Transverse colon (tissue), 4 donors: ENCODE data around the gene GATC. TPM values are rescaled to one million over a fixed set of nuclear protein-coding genes. Genes with fewer than 3 reads are reported as not detected.
A peak's percentile ranks its signal among the peaks of the same experiment; 100 is the strongest.
"Not testable (repeated sequence)": the region's sequence is repeated elsewhere in the genome, so short reads cannot be mapped to it uniquely, and the experiment has no call there.

Source experiments
- DNase-seq: peaks from one replicate; pipeline ENCODE4 v3.0.0-alpha.2; 2019
- H3K27ac ChIP-seq, 4 donors: fragments of 200-600 bp; sonication (generic); 2 replicates each; pipeline ENCODE4 v1.5.1; 2016 to 2018; ENCODE audit warnings: inconsistent platforms in 4 of 4
- H3K27me3 ChIP-seq: fragments of 200-600 bp; sonication (generic); 2 replicates; pipeline ENCODE4 v1.5.1; 2017; ENCODE audit warnings: inconsistent platforms
- H3K36me3 ChIP-seq, 4 donors: fragments of 200-600 bp; sonication (generic); 2 replicates each; pipeline ENCODE4 v1.5.1; 2017 to 2019; ENCODE audit warnings: inconsistent platforms in 4 of 4
- H3K4me1 ChIP-seq, 4 donors: fragments of 200-600 bp; sonication (generic); 2 replicates each; pipeline ENCODE4 v1.5.1; 2017 to 2020; ENCODE audit warnings: inconsistent platforms in 4 of 4
- H3K4me3 ChIP-seq, 4 donors: fragments of 200-600 bp; sonication (generic); 1 replicate in 1 of 4; 2 replicates in 3 of 4; pipeline versions ENCODE4 v1.5.1 to v1.6.1; 2017 to 2019; ENCODE audit warnings: inconsistent platforms in 4 of 4
- H3K9me3 ChIP-seq, 2 donors: fragments of 200-600 bp; sonication (generic); 2 replicates each; pipeline ENCODE4 v1.5.1; 2017 to 2019; ENCODE audit warnings: inconsistent platforms in 2 of 2
- EP300 ChIP-seq: sonication (generic); formaldehyde crosslinking; IDR thresholded peaks from one replicate; pipeline ENCODE4 v1.6.1; 2017; ENCODE audit warnings: antibody characterized with exemption, low read depth
- POLR2A ChIP-seq: fragments of 450-650 bp; IDR thresholded peaks from one replicate; pipeline ENCODE4 v1.6.1; 2016; ENCODE audit warnings: antibody characterized with exemption, mild to moderate bottlenecking, moderate library complexity
- POLR2AphosphoS5 ChIP-seq, 3 donors: sonication (generic); formaldehyde crosslinking; IDR thresholded peaks; one replicate each; pipeline ENCODE4 v1.6.1; 2016; ENCODE audit warnings: antibody characterized with exemption in 3 of 3
- WGBS, 2 donors: methylation state at CpG; one replicate each; pipeline ENCODE4 v1.1.5; 2018; ENCODE audit warnings: low coverage in 1 of 2; 5-methylcytosine and 5-hydroxymethylcytosine counted together
- in situ Hi-C, 4 donors: fragments of 200-750 bp; cut with MboI; loops; one replicate each; pipeline versions ENCODE4 v1.15.0 to v1.15.1; 2017; ENCODE audit warnings: low sequenced_read_pairs in 3 of 4, low pct_ligation_motif_present in 1 of 4, low pct_unique_long_range_greater_than_20kb in 1 of 4
- intact Hi-C: fragments of 100-400 bp; cut with DNase I; formaldehyde crosslinking; loops from one replicate; pipeline ENCODE4 v1.15.1; 2023; ENCODE audit warnings: low total_unique reads
- total RNA-seq, 4 donors: library from RNA; depleted of rRNA; stranded (reverse); fragments of >200 nt; gene quantifications; one replicate each; pipeline ENCODE4 v1.1.0, GENCODE V29; 2016
- TF ChIP-seq, protein P1 (sequence below), 5 experiments: fragments of 200-600 bp in 3 of 5; fragments of 450-650 bp in 2 of 5; sonication (generic) in 3 of 5; IDR thresholded peaks; 1 replicate in 2 of 5; 2 replicates in 3 of 5; pipeline ENCODE4 v1.5.1; 2016 to 2017; ENCODE audit warnings: antibody characterized with exemption in 5 of 5, inconsistent platforms in 3 of 5, mild to moderate bottlenecking in 2 of 5, moderate library complexity in 1 of 5

The GATC gene
- total RNA-seq, 4 donors from 2014 or later = 15.5 to 21.6 (median 19.2) TPM

- no peaks in the 10 kb centered on the region for H3K27me3 ChIP-seq
- no peak overlapping the region for H3K27ac ChIP-seq
- H3K9me3 ChIP-seq = no peaks in the 10 kb centered on the region
- WGBS, 2 donors = 99 to 100% methylated on average over 2 to 4 of the region's 4 CpGs
- TF ChIP-seq EP300 = no peak
- TF ChIP-seq POLR2AphosphoS5 (IDR thresholded peaks at IDR 0.05) = no peak
- TF ChIP-seq, protein P1, sequence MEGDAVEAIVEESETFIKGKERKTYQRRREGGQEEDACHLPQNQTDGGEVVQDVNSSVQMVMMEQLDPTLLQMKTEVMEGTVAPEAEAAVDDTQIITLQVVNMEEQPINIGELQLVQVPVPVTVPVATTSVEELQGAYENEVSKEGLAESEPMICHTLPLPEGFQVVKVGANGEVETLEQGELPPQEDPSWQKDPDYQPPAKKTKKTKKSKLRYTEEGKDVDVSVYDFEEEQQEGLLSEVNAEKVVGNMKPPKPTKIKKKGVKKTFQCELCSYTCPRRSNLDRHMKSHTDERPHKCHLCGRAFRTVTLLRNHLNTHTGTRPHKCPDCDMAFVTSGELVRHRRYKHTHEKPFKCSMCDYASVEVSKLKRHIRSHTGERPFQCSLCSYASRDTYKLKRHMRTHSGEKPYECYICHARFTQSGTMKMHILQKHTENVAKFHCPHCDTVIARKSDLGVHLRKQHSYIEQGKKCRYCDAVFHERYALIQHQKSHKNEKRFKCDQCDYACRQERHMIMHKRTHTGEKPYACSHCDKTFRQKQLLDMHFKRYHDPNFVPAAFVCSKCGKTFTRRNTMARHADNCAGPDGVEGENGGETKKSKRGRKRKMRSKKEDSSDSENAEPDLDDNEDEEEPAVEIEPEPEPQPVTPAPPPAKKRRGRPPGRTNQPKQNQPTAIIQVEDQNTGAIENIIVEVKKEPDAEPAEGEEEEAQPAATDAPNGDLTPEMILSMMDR (IDR thresholded peaks at IDR 0.05) = no peak
- no peak for TF ChIP-seq POLR2A
- intact Hi-C loops = no loop called here
- H3K36me3 ChIP-seq = peaks cover 0 to 19% (median 0%) of the 10 kb centered on the region in 4 donors
- H3K4me3 ChIP-seq = no peak overlapping the region
- peaks cover 8 to 27% (median 21%) of the 10 kb centered on the region in 4 donors for H3K4me1 ChIP-seq
- in situ Hi-C loops = no loop called here
- DNase-seq = no peak
Measured at GRCh38 chr12:120447992-120448391, 1.7 kb downstream of the GATC start.

GRCh38 chr12:120452524-120452923 lies 6.3 kb downstream of the GATC start:
- intact Hi-C loops, H3K4me1 ChIP-seq, DNase-seq, H3K36me3 ChIP-seq, H3K4me3 ChIP-seq, H3K27me3 ChIP-seq, in situ Hi-C loops, H3K27ac ChIP-seq, H3K9me3 ChIP-seq: not testable (repeated sequence)
- WGBS, 2 donors = 88 to 93% methylated on average over 2 to 5 of the region's 5 CpGs

DNA sequence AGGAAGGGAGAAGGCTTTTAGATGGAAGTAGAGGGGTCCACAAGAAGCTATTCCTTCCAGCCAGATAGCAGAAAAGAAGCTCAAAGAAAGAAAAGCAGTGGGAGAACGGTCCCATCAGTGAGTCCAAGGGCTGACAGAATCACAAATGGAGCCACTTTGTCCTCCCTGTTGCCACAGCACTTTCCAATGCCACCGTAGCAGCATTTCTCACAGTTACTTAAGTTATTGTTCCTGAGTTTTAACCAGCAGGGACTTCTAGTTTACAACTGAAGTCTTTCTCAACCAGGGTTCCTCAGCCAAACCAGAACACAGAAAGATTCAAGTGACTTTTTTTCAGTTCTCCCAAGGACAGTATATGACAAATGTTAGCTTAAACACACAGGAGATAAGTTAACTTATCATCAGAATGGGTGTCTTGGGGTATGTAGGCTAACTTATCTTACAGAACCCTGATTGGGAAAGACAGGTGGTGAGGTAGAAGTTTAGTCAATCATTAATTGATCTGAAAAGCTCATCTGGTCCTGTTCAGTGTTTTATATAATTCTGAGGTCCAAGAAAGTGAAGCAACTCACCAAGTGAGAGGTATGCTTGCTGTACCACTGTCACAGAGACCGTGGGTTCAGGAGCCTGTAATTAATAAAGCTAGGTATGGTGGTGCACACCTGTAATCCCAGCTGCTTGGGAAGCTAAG lies 7.0 kb downstream of the GATC start:
- Histone ChIP-seq H3K36me3 (peaks cover 0 to 10% (median 4%) of the 10 kb centered on the region in 4 donors), H3K4me1 (no peaks in the 10 kb centered on the region), H3K27me3 (no peaks in the 10 kb centered on the region), H3K9me3 (no peaks in the 10 kb centered on the region), H3K27ac (no peak overlapping the region), H3K4me3 (no peak overlapping the region)
- WGBS, 2 donors = 89 to 93% methylated on average over 3 of the region's 3 CpGs
- TF ChIP-seq POLR2AphosphoS5 (IDR thresholded peaks at IDR 0.05) (no peak), EP300 (no peak), POLR2A (no peak)
- TF ChIP-seq, protein P1 (IDR thresholded peaks at IDR 0.05) = no peak
- intact Hi-C loops = no loop called here
- in situ Hi-C loops = no loop called here
- no peak for DNase-seq

DNA sequence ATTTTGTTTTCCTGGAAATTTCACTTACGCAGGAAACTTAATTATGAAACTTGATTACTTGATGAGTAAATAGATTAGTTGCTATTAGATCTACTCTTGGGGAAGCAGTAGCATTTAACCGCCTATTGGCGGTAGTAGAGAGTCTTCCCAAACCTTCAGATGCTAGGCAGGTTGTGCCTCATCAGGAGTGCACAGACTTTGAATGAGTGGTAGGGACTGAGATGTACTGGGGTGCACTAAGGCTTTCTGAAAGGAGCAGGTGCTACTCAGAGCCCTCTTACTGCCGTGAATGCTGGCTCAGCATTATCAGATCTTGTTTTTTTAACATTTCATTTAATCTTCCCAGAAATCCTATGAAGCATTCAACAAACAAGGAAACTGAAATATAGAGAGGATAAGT lies 7.7 kb downstream of the GATC start:
- Histone ChIP-seq H3K4me1 (no peaks in the 10 kb centered on the region), H3K36me3 (peaks cover 0 to 17% (median 7%) of the 10 kb centered on the region in 4 donors), H3K27me3 (no peaks in the 10 kb centered on the region), H3K27ac (no peak overlapping the region), H3K4me3 (no peak overlapping the region), H3K9me3 (no peaks in the 10 kb centered on the region)
- intact Hi-C loops = no loop called here
- TF ChIP-seq POLR2AphosphoS5 (IDR thresholded peaks at IDR 0.05) = no peak
- TF ChIP-seq, protein P1 (IDR thresholded peaks at IDR 0.05) = peak; percentile 36 to 56 (median 54)
- WGBS, 2 donors = 50 to 80% methylated on average over 3 to 4 of the region's 4 CpGs
- no peak for DNase-seq
- in situ Hi-C loops = no loop called here

GRCh38 chr12:120455302-120455701 lies 9.1 kb downstream of the GATC start:
- WGBS, 2 donors = 88% methylated on average over 7 of the region's 7 CpGs; no CpG with 5 or more reads in 1 of the 2 donors
- intact Hi-C loops (no loop called here), in situ Hi-C loops (no loop called here)
- no peaks in the 10 kb centered on the region for H3K4me1 ChIP-seq
- H3K27me3 ChIP-seq = no peaks in the 10 kb centered on the region
- no peak for DNase-seq
- TF ChIP-seq POLR2A (no peak), EP300 (no peak), POLR2AphosphoS5 (IDR thresholded peaks at IDR 0.05) (no peak)
- TF ChIP-seq, protein P1 (IDR thresholded peaks at IDR 0.05) = no peak
- no peaks in the 10 kb centered on the region for H3K9me3 ChIP-seq
- no peak overlapping the region for H3K27ac ChIP-seq
- H3K4me3 ChIP-seq = no peak overlapping the region
- H3K36me3 ChIP-seq = peaks cover 0 to 26% (median 12%) of the 10 kb centered on the region in 4 donors
